ENCODE measurements around the gene DHRS2.

The DHRS2 gene

DNA sequence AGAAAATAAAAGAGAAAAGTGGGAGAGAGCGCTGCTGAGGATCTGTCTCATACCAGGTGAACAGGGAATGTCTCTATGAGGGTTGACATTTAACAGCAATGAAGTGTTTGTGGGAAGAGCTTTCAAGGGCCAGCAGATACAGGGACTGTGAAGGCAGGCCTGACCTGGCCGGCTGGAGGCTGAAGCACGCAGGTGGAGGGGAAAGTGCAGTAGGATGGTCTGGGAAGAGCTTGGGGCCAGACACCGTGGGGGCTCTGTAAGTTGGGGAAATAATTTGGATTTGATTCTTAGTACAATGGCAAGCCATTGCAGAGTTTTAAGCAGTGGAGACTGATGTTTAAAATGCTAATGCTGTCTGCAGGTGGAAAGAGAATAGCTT is 23.8 kb upstream of the DHRS2 start:
- Histone ChIP-seq H2BK5ac (ENCODE audit: low read depth, low read length, poor library complexity, severe bottlenecking) (no peak overlapping the region), H2BK15ac (ENCODE audit: low read depth, poor library complexity, severe bottlenecking) (no peak overlapping the region), H4K8ac (ENCODE audit: low read length) (no peak overlapping the region), H3K27me3 (ENCODE audit: control insufficient read depth in 1 of 2, insufficient read depth in 1 of 2, low read length in 2 of 2) (peaks cover 25 to 69% of the 10 kb centered on the region in 2 experiments), H3K36me3 (ENCODE audit: control insufficient read depth in 1 of 2, insufficient read depth in 2 of 2, low read depth in 1 of 2, low read length in 2 of 2) (no peaks in the 10 kb centered on the region), H3K27ac (ENCODE audit: low read length, poor library complexity, severe bottlenecking) (no peak overlapping the region), H3K9ac (ENCODE audit: low read length) (no peak overlapping the region), H3K9me3 (ENCODE audit: control insufficient read depth, low read length) (no peaks in the 10 kb centered on the region), H4K91ac (ENCODE audit: low read length) (no peak overlapping the region), H3K18ac (ENCODE audit: low read depth in 1 of 2, low read length in 2 of 2) (no peak overlapping the region), H2AFZ (ENCODE audit: low read depth, low read length) (no peak overlapping the region), H2AK5ac (ENCODE audit: low read length, severe bottlenecking) (no peak overlapping the region), H3K4me1 (ENCODE audit: control insufficient read depth, insufficient read depth, low read depth, low read length) (no peaks in the 10 kb centered on the region), H2BK12ac (ENCODE audit: low read length in 2 of 2) (no peak overlapping the region), H3K23ac (ENCODE audit: low read length in 2 of 2) (no peak overlapping the region), H3K4me3 (ENCODE audit: insufficient read depth in 1 of 2, low read depth in 1 of 2, low read length in 2 of 2) (no peak overlapping the region), H2BK120ac (ENCODE audit: low read depth, low read length) (no peak overlapping the region), H3K79me1 (replicated peaks; ENCODE audit: low read length, poor library complexity, severe bottlenecking) (no peaks in the 10 kb centered on the region), H3K14ac (ENCODE audit: low read length in 2 of 2) (no peak overlapping the region), H3K4me2 (ENCODE audit: low read length, poor library complexity, severe bottlenecking) (no peak overlapping the region), H3K4ac (ENCODE audit: low read depth in 1 of 2, low read length in 2 of 2) (no peak overlapping the region)
- DNase-seq = no peak
- WGBS = 69% methylated on average over 4 of the region's 4 CpGs

DNA sequence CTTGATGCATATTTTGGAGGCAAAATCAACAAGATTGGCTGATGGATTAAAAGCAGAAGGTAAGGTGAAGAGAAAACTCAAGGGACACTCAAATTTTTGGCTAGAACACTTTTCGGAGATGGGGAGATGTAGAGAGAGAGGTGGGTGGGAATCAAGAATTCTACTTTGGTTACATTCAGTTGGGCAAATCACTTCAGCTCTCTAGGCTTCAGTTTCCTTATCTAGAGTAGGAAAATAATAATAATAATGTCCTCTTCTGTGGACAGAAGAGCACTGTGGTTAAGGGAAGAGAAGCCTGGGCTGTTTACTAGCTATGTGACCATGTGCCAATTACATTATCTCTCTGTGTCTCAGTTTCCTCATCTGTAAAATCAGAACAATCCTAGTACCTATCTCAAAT is 23.4 kb upstream of the DHRS2 start:
- Histone ChIP-seq H3K4ac (ENCODE audit: low read depth in 1 of 2, low read length in 2 of 2) (no peak overlapping the region), H3K9me3 (ENCODE audit: control insufficient read depth, low read length) (no peaks in the 10 kb centered on the region), H2AK5ac (ENCODE audit: low read length, severe bottlenecking) (no peak overlapping the region), H3K4me3 (ENCODE audit: insufficient read depth in 1 of 2, low read depth in 1 of 2, low read length in 2 of 2) (no peak overlapping the region), H3K23ac (ENCODE audit: low read length in 2 of 2) (no peak overlapping the region), H3K14ac (ENCODE audit: low read length in 2 of 2) (no peak overlapping the region), H3K27me3 (ENCODE audit: control insufficient read depth in 1 of 2, insufficient read depth in 1 of 2, low read length in 2 of 2) (peaks cover 23 to 69% of the 10 kb centered on the region in 2 experiments), H2AFZ (ENCODE audit: low read depth, low read length) (no peak overlapping the region), H2BK5ac (ENCODE audit: low read depth, low read length, poor library complexity, severe bottlenecking) (no peak overlapping the region), H3K4me2 (ENCODE audit: low read length, poor library complexity, severe bottlenecking) (no peak overlapping the region), H3K27ac (ENCODE audit: low read length, poor library complexity, severe bottlenecking) (no peak overlapping the region), H3K79me1 (replicated peaks; ENCODE audit: low read length, poor library complexity, severe bottlenecking) (no peaks in the 10 kb centered on the region), H2BK12ac (ENCODE audit: low read length in 2 of 2) (no peak overlapping the region), H3K18ac (ENCODE audit: low read depth in 1 of 2, low read length in 2 of 2) (no peak overlapping the region), H3K36me3 (ENCODE audit: control insufficient read depth in 1 of 2, insufficient read depth in 2 of 2, low read depth in 1 of 2, low read length in 2 of 2) (no peaks in the 10 kb centered on the region), H3K4me1 (ENCODE audit: control insufficient read depth, insufficient read depth, low read depth, low read length) (no peaks in the 10 kb centered on the region), H2BK15ac (ENCODE audit: low read depth, poor library complexity, severe bottlenecking) (no peak overlapping the region), H4K91ac (ENCODE audit: low read length) (no peak overlapping the region), H4K8ac (ENCODE audit: low read length) (no peak overlapping the region), H3K9ac (ENCODE audit: low read length) (no peak overlapping the region), H2BK120ac (ENCODE audit: low read depth, low read length) (no peak overlapping the region)
- no peak for DNase-seq
- 100% methylated on average over 1 of the region's 1 CpG for WGBS

DNA sequence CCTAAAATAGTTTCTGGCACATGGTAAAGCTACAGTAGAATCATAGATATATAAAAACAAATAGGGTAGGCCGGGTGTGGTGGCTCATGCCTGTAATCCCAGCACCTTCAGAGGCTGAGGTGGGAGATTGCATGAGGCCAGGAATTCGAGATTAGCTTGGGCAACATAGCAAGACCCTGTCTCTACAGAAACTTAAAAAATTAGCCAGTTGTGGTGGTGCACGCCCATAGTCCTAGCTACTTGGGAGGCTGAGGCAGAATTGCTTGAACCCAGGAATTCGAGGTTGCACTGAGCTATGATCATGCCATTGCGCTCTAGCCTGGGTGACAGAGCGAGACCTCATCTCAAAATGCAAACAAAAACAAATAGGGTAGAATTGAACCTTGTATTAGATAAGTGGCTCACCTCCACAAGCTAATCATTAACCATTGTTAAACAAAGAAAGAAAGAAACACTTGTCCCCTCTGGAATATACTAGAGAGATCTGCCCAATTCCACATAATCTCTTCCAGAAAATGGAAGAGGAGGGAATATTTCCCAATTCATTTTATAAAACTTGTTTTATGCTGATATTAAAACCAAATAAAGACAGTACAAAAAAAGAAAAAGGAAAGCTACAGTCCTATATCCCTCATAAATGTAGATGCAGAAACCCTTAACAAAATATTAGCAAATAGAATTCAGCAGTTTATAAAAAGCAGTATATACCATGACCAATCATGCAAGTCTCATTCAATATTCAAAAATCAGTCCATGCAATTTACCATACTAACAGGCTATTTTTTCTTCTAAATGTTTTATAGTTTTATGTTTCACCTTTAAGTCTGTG is 22.7 kb upstream of the DHRS2 start:
- no peak overlapping the region for H3K9ac ChIP-seq (ENCODE audit: low read length)
- H3K27me3 ChIP-seq (ENCODE audit: control insufficient read depth in 1 of 2, insufficient read depth in 1 of 2, low read length in 2 of 2) = peaks cover 23 to 69% of the 10 kb centered on the region in 2 experiments
- H3K4me1 ChIP-seq (ENCODE audit: control insufficient read depth, insufficient read depth, low read depth, low read length) = no peaks in the 10 kb centered on the region
- H3K23ac ChIP-seq (ENCODE audit: low read length in 2 of 2) = no peak overlapping the region
- H4K8ac ChIP-seq (ENCODE audit: low read length) = no peak overlapping the region
- no peak overlapping the region for H2BK12ac ChIP-seq (ENCODE audit: low read length in 2 of 2)
- H2AFZ ChIP-seq (ENCODE audit: low read depth, low read length) = no peak overlapping the region
- no peak overlapping the region for H4K91ac ChIP-seq (ENCODE audit: low read length)
- no peak overlapping the region for H3K14ac ChIP-seq (ENCODE audit: low read length in 2 of 2)
- no peaks in the 10 kb centered on the region for H3K9me3 ChIP-seq (ENCODE audit: control insufficient read depth, low read length)
- H3K79me1 ChIP-seq (replicated peaks; ENCODE audit: low read length, poor library complexity, severe bottlenecking) = no peaks in the 10 kb centered on the region
- no peak overlapping the region for H2BK5ac ChIP-seq (ENCODE audit: low read depth, low read length, poor library complexity, severe bottlenecking)
- no peak overlapping the region for H3K27ac ChIP-seq (ENCODE audit: low read length, poor library complexity, severe bottlenecking)
- no peak overlapping the region for H2AK5ac ChIP-seq (ENCODE audit: low read length, severe bottlenecking)
- H3K18ac ChIP-seq (ENCODE audit: low read depth in 1 of 2, low read length in 2 of 2) = no peak overlapping the region
- 43% methylated on average over 4 of the region's 6 CpGs for WGBS
- no peak overlapping the region for H3K4me2 ChIP-seq (ENCODE audit: low read length, poor library complexity, severe bottlenecking)
- H3K4me3 ChIP-seq (ENCODE audit: insufficient read depth in 1 of 2, low read depth in 1 of 2, low read length in 2 of 2) = no peak overlapping the region
- no peak for DNase-seq
- H3K36me3 ChIP-seq (ENCODE audit: control insufficient read depth in 1 of 2, insufficient read depth in 2 of 2, low read depth in 1 of 2, low read length in 2 of 2) = no peaks in the 10 kb centered on the region
- no peak overlapping the region for H2BK120ac ChIP-seq (ENCODE audit: low read depth, low read length)
- H2BK15ac ChIP-seq (ENCODE audit: low read depth, poor library complexity, severe bottlenecking) = no peak overlapping the region
- no peak overlapping the region for H3K4ac ChIP-seq (ENCODE audit: low read depth in 1 of 2, low read length in 2 of 2)

DNA sequence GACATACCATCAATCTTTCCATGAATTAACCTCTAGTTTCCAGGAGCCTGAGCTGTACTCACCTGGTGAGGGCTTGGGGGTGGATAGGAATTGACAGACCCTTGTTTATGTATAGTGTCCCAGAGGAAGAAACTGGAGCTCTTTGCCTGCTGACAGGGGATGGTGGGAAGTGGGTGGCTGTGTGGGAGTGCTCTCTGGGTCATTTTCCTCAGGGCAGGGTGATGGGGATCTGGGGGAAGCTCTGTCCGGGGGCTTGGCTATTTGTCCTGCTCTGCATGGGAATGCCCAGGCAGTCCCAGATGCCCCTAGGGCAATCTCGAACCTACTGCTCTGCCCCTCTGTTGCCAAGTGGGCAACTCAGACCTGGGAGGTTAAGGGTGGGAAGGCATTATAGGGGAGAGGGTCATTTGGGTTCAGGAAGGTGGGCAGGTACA is 21.8 kb upstream of the DHRS2 start:
- no peak overlapping the region for H3K27ac ChIP-seq (ENCODE audit: low read length, poor library complexity, severe bottlenecking)
- H3K9ac ChIP-seq (ENCODE audit: low read length) = no peak overlapping the region
- H2BK12ac ChIP-seq (ENCODE audit: low read length in 2 of 2) = no peak overlapping the region
- no peaks in the 10 kb centered on the region for H3K4me1 ChIP-seq (ENCODE audit: control insufficient read depth, insufficient read depth, low read depth, low read length)
- no peak overlapping the region for H3K23ac ChIP-seq (ENCODE audit: low read length in 2 of 2)
- WGBS = 37% methylated on average over 2 of the region's 2 CpGs
- H2BK15ac ChIP-seq (ENCODE audit: low read depth, poor library complexity, severe bottlenecking) = no peak overlapping the region
- no peak overlapping the region for H2AK5ac ChIP-seq (ENCODE audit: low read length, severe bottlenecking)
- no peak overlapping the region for H4K91ac ChIP-seq (ENCODE audit: low read length)
- no peaks in the 10 kb centered on the region for H3K9me3 ChIP-seq (ENCODE audit: control insufficient read depth, low read length)
- no peak for DNase-seq
- H3K4me3 ChIP-seq (ENCODE audit: insufficient read depth in 1 of 2, low read depth in 1 of 2, low read length in 2 of 2) = no peak overlapping the region
- no peak overlapping the region for H3K18ac ChIP-seq (ENCODE audit: low read depth in 1 of 2, low read length in 2 of 2)
- H3K79me1 ChIP-seq (replicated peaks; ENCODE audit: low read length, poor library complexity, severe bottlenecking) = no peaks in the 10 kb centered on the region
- H2BK120ac ChIP-seq (ENCODE audit: low read depth, low read length) = no peak overlapping the region
- H2BK5ac ChIP-seq (ENCODE audit: low read depth, low read length, poor library complexity, severe bottlenecking) = no peak overlapping the region
- no peak overlapping the region for H4K8ac ChIP-seq (ENCODE audit: low read length)
- H3K14ac ChIP-seq (ENCODE audit: low read length in 2 of 2) = no peak overlapping the region
- no peak overlapping the region for H3K4me2 ChIP-seq (ENCODE audit: low read length, poor library complexity, severe bottlenecking)
- peaks cover 23 to 65% of the 10 kb centered on the region in 2 experiments for H3K27me3 ChIP-seq (ENCODE audit: control insufficient read depth in 1 of 2, insufficient read depth in 1 of 2, low read length in 2 of 2)
- H3K36me3 ChIP-seq (ENCODE audit: control insufficient read depth in 1 of 2, insufficient read depth in 2 of 2, low read depth in 1 of 2, low read length in 2 of 2) = no peaks in the 10 kb centered on the region
- no peak overlapping the region for H2AFZ ChIP-seq (ENCODE audit: low read depth, low read length)
- H3K4ac ChIP-seq (ENCODE audit: low read depth in 1 of 2, low read length in 2 of 2) = no peak overlapping the region

Data from mesenchymal stem cell (in vitro differentiated cells and primary cell).